HG02763 (cell line): ENCODE results near the gene LY6G5B.

ENCODE experiments used
- ATAC-seq: cut with Tn5 transposase; IDR thresholded peaks from one replicate; pipeline ENCODE4 v1.9.1; 2021; ENCODE audit warnings: mild to moderate bottlenecking, moderate library complexity; ENCODE audit not compliant: unreplicated experiment

The LY6G5B gene

GRCh38 chr6:31640612-31641011, 29.2 kb upstream of the LY6G5B start:
- ATAC-seq, result no peak

GRCh38 chr6:31641370-31641769, 28.4 kb upstream of the LY6G5B start:
- ATAC-seq, result no peak

DNA sequence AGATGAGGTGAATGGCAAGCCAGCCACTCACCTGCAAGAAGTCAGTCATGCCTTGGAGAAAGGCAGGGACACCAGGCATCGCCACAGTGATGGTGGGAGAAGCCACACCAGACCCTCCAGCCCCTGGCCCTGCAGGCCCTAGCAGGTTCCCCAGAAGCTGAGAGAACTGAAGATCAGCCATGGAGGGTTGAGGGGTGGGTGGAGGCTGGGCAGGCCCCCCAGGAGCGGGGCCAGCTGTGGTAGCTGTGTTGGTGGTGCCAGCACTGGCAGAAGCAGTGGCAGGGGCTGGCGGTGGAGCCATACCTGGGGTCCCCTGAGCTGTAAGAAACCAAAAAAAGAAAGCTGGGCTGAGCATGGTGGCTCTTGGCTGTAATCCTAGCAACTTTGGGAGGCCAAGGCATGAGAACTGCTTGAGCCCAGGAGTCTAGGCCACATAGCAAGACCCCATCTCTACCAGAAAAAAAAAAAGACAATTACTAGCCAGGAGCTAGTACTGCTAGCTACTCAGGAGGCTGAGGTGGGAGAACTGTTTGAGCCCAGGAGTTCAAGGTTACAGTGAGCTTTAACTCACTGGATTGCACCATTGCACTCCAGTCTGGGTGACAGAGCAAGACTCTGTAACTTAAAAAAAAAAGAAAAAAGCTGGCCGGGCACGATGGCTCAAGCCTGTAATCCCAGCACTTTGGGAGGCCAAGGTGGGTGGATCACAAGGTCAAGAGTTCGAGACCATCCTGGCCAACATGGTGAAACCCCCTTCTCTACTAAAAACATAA, 26.8 kb upstream of the LY6G5B start:
- no peak for ATAC-seq

DNA sequence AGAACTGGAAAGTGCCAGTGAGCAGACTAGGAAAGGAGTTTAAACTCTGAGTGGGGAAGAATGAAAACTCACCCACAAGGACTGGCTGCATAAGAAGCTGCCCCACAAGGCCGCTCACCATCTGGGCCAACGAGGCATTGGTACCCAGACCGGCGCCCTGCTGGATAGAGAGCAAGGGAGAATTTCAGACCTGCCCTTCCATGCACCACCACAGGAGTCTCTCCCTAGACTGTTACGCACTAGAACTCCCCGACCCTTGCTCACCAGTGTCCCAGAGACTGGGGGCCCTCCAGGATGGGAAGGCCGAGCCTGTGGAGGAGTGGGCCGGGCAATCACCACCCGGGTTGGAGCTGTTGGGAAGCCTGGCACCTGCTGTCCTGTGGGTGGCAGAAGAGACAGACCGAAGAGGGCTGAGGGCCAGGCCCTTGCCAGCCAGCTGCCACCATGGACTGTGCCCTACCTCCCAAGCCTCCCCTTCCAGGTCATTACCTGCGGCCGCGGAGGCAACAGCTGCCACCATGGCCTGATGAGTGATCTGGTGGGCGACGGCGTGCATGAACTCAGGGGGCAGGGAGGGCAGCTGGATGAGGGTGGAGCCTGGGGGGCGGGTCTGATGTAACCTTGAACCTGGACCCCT, 25.8 kb upstream of the LY6G5B start:
- no peak for ATAC-seq

DNA sequence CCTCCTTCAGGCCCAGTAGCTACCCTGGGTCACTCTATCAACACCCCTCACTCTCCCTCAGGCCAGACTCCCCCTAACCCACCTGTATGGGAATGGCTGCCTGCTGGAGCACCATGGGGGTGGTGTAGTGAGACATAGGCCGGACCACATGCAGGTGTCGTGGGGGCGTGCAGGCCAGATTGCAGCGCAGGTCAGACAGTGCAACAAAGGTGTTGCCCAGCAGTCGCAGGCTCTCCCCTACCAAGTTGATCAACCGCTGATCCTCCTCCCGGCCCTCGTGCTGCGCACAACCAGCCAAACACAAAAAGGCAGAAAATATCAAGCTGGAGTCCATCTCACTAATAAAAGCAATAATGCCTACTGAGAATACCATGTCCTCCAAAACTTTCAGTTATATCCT, 24.5 kb upstream of the LY6G5B start:
- ATAC-seq, result no peak

- peak; percentile 32 for ATAC-seq
These were observed 18.1 kb upstream of the LY6G5B start for GRCh38 chr6:31651602-31652191.

GRCh38 chr6:31652925-31653724, 16.7 kb upstream of the LY6G5B start:
- peak; percentile 52 for ATAC-seq

- no peak for ATAC-seq
These were observed 15.0 kb upstream of the LY6G5B start for GRCh38 chr6:31654574-31655348.

- no peak for ATAC-seq
These were observed 14.2 kb upstream of the LY6G5B start, which contains the start of gene APOM for GRCh38 chr6:31655349-31656237. TSS of gene APOM (plus strand) at chr6:31655894. CDS start at chr6:31655967, 73 bp downstream.

DNA sequence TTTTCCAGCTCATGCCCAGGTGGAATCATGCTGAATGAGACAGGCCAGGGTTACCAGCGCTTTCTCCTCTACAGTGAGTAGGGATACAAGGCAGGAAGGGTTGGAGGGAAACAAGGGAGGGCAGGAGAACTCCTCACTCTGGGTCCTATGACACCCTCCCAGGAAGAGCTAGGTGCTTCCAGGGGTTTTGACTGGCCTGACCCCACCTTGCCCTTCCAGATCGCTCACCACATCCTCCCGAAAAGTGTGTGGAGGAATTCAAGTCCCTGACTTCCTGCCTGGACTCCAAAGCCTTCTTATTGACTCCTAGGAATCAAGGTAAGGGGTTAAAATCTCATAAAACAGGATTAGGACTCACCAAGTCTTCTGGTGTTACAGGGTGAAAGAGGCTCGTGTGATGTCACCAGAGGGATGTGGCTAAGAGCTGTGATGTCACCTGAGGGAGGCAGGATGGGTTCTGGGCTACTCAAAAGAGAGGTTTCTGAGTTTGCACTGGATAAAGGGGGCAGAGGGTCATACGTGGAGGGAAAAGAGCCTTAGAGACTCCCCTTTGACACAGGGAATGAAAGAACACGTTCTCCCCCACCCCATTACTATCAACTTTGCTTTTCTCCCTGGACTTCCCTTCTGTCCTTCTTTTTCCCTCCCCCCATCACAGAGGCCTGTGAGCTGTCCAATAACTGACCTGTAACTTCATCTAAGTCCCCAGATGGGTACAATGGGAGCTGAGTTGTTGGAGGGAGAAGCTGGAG, 12.2 kb upstream of the LY6G5B start:
- no peak for ATAC-seq

GRCh38 chr6:31658158-31658688, 11.6 kb upstream of the LY6G5B start:
- no peak for ATAC-seq

DNA sequence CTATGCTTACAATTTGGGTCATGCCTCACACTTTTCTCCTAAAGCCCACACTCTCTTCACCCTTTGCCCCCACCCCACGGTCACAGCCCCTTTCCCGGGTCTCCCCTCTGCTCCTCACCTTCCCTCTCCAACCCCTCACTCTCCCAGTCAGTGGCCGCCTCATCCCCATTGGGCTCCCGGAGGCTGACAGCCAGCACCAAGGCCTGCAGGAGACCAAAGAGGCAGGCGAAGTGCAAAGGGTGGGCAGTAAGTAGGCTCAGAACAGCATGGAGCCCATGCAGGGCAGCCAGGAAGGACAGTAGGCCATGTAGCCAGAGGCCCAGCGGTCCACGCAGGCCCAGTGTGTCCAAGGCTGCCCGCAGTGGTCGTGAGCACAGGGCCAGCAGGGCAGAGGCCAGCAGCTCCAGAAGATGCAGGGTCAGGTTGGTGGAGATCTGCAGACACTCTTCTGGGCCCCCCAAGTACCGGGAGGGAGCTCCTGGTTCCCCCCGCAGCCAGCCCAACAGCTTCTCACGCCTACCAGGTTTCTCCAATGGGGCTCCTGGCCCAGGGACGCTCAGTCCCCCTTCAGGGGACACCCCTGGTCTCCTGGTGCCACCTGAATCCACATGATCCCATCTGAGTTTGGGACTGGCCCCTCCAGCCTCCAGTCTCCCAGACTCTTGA, 10.7 kb upstream of the LY6G5B start:
- ATAC-seq, result no peak

DNA sequence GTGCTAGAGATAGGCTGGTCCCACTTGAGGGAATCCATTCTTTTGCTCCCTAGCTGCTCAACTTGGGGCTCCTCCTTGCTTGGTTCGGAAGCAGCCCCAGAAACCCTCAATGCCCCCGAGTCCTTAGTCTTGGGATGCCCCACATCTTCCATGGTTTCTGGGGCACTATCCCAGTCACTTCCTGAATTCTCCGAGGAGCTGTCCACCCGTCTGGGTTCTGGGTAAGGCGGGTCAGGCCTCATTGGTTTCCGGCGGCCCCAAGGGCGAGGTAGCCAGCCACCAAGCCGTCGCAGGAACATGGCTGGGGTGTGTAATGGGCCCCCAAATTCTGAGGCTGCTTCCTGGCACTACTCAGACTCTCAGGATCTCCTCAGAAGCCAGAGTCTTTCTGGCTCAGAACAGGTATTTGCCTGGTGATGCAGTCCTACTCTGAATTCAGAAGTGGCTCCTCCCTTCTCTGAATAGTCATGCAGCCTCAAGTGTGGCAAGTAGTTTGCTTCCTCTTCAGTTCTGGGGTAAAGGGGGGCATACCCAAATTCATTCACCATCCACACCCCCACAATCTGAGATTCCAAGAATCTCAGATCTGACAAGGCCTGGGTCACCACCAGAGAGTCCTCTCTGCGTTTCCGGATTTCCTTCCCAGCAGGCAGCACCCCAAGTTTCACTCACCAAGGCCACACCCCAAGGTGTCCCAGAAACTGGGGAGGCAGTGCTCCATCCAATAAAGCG, 10.0 kb upstream of the LY6G5B start:
- no peak for ATAC-seq

- peak; percentile 46 for ATAC-seq
These were observed 9.2 kb upstream of the LY6G5B start, which contains the start of gene C6orf47 for GRCh38 chr6:31660381-31661261. TSS of gene C6orf47 (minus strand) at chr6:31660778. CDS start at chr6:31659947, 831 bp downstream.

- ATAC-seq, result no peak
These were observed 8.3 kb upstream of the LY6G5B start for GRCh38 chr6:31661262-31662123.
